HG03521 (cell line): ENCODE results near the gene FLRT3.

Source experiments
- ATAC-seq: cut with Tn5 transposase; IDR thresholded peaks from one replicate; pipeline ENCODE4 v1.9.1; 2021; ENCODE audit warnings: mild to moderate bottlenecking, moderate library complexity; ENCODE audit not compliant: unreplicated experiment

Gene FLRT3

DNA sequence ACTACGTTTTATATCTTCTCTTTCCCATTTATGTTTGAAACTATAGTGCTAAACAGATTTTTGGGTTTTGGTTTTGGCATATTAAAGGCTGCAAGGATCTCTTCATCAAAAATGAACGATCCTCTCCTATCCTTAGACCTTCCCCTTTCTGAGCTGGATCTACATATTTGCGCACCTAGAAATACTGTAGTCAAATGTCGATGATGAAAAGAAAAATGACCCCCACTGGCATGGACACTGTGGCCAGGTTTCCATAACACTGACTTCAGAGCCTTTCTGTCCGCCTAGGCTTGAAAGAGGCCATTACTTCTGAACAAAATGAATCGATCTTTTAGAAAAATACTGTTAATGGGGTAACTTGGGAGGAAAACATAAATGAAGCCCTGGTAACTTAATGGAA lies 5.8 kb downstream of the FLRT3 start:
- ATAC-seq = no peak

DNA sequence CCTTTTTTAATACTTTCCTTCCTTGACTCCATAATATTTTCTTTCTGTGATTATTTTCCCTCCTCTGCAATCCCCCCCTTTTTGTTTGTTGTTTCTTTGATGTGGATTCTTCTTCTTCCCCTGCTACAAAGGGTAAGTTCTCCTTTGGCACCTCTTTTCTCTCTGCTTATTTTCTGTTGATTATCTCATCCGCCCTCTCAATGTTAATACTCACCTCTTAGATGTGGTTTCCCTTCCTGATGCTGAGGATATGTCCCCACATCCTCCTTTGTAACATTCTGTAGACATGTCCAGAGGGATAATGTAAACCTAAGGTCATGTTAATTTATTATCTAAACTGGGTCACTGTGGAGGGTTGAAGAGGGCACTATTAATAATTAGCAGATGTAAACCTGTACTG lies 17.7 kb downstream of the FLRT3 start:
- ATAC-seq = no peak

DNA sequence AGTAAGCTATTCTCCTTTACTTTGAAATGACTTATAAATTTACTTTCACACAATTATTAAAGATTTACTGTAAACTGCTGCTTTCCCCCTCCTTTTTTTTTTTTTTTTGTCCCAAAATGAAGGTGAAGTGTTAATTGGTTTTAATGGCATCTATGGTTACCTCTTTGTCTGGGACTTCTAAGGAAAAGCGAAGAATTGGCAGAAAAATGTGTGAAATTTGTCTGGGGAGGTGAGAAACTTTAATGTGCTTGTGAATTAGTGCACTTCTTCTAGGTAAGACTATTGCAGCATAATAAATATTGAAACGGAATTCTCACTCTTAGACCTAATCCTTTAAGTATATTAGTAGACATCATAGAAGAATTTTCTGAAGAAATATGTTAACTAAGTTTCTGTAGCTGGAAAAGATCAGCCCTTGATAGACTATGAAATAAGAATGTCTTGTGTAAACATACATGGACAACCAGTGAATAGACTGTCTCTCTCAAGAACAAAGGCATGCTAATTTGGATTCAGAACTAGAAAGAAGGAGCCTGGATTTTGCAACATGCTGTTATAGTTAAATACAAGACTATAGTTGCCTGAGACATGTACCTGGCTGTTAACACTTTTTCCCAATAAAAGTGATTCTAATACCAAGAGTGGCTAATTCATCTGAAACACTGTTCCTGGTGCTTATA lies 23.9 kb downstream of the FLRT3 start:
- ATAC-seq = no peak

DNA sequence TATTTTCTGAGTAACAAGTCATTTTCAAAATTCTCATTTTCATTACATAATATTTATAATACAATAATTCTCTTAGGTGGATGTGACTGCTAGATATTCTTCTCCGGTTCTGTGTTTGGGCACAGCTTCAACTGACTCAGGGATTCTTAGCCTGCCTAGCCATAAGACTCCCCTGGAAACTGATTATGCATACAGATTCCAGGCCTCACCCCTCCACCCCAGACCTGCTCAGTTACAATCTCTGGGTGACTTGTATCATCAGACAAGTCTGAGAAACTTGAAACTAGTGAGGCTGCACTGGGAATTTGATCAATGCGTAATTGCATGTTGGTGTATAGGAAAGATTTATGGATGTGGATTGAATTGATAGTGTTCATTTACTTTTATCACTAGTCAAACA lies 25.4 kb downstream of the FLRT3 start:
- ATAC-seq = no peak

DNA sequence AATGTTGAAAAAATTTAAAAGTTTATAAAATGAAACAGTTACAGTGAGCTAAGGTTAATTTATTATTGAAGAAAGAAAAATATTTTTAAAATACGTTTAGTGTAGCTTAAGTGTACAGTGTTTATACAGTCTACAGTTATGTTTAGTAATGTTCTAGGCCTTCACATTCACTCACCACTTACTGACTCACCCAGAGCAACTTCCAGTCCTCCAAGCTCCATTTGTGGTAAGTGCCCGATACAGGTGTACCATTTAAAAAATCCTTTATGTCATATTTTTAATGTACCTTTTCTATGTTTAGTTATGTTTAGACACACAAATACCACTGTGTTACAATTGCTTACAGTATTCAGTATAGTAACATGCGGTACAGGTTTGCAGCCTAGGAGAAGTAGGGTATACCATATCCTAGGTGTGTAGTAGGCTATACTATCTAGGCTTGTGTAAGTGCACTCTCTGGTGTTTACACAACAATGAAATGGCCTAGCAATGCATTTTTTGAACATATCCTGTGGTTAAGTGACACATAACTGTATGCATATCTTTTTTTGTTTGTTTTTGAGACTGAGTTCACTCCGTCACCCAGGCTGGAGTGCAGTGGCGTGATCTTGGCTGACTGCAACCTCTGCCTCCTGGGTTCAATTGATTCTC lies 26.3 kb downstream of the FLRT3 start:
- ATAC-seq = no peak

DNA sequence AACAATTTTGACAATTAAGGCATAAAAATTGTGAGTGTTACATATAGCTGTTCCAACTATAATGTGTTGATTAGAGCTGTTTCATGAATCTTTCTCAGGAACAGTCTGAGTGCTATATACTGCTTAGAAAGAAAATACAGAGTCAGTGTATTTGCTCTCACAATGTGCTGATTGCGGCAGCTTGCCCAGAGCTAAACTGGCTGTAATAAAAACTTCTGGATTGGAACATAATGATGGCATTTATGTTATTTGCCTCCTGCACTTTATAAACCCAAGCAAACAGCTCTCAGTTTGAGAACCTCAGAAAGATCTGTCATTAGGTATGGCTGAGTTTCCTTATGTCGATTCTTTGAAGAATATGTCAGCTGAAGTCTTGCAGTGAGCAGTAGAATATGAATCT lies 29.5 kb downstream of the FLRT3 start:
- ATAC-seq = no peak

DNA sequence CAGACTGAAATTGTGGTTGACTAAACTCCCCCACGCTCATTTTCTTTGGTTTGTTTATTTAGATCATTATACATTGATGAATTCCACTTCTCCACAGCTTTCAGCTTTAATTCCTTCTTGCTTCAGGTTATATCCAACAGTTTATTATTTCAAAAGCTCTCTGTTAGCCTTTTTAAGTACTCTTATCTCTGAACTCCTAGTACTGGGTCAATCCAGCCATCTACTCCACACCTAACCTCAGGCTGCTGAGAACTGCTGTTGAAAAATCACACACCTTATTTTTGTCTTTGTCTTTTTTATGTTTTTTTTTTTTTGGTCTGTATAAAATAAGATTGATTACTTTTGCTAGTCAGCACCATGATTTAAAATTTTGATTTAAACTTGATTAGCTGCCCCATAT lies 32.9 kb downstream of the FLRT3 start:
- no peak for ATAC-seq

DNA sequence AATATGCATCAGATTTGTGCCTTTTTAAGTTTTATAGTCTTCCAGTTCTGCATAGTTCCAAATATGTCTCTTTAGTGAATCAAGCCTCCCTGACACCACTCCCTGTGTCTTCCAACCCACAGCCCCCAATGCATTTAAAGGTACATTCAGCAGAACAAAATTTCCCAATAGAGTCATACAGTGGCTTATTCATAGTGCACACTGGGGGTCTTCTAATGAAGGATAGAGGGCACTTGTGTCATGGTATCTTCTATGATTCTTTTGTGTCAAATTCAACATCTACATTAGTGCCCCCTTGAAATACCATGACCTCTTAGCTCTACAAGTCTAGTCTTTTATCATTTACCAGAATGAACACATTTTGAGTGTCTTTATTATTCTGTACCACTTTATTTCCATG lies 33.8 kb downstream of the FLRT3 start:
- no peak for ATAC-seq

DNA sequence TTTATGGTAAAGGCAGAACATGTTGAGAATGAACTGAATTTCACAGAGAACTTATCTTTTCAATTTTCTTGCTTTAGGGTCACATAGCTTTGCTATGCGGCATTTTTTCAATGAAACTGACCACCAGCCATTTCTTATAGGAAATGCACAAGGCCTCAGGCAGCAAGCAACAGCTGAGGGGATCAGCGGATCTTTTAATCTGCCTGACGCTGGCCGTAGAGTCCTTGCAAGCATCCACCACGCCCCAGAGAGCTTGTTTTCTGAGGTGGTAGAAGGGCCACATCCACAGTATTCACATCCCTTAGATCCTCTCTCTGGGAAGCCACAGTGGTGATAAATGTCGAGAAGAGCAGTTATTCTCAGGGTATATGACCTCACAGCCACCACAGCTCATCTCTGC lies 34.3 kb downstream of the FLRT3 start:
- no peak for ATAC-seq

DNA sequence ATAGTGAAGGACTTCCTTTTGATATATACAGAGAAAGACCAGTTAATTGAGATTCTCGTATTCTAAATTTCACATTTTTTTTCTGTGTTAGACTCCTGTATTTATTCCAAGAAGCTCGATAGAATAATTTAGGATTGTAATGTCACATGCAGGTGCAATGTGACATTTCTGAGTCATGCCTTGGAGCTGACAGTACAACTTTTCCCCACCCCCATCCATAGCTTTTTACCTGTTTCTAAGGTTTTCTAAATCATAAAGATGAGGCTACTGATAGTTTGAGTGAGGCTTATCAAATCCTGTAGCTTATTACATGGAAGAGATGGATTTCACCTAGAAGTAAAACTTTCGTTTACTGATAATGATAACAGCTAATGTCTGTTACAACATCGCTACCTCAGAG lies 37.6 kb downstream of the FLRT3 start:
- ATAC-seq = no peak

DNA sequence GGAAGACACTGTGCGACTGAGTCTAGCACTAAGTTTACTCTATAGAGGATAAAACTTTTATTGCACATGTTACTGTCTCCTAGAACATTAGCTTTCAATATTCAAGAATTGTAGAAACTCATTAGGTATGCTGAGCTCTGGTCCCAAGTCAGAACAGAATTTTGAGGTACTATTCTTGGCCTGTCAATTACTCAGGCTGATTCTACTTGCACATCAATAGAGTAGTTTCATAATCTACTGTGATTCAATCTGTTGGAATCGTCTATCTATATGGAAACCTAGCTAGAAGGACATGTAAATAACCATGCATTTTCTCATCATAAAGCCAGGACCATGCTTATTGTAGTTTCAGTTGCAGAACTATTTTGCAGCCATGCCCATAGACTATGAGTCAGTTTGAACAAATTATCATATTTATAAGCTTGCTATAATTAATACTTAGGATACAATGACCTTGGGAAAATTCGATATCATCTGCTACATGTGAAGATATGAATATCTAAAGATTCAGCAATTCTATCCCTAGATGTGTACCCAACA lies 41.6 kb downstream of the FLRT3 start:
- no peak for ATAC-seq

DNA sequence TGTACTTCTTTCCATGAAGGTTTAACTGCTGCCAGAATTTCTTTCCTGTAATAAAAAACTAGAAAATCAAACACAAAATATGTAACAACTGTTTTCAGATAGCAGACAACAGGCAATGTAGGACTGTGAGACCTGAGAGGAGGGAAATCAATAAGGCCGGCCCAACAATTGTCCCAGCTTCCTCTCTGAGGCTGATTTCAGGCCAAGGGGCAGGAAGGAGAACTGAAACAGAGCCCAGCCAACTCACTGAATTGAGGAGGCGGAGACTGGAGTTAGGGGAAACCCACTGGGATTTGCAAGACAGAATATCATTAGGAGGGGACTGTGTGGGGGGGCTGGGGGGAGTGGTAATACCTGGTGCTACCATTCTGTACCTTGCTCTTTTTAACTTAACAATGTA lies 42.2 kb downstream of the FLRT3 start:
- ATAC-seq = no peak

DNA sequence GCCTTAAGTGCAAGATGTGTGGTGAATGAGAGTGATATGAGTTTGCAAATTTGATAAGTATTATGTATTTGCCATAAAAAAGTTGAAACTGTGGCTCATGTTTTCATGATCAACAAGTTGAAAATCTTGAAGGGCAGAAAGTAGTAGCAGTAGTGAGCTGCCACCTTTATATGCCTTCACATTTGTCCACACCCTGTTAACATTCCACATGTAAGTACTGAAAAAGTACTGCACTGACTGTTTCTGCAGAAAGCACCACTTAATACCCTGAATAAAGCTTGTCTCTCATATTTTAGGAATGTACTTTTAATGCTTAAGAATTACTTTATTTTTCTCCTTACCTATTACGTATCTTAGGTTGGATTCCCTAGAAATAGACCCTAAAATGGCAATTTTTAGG lies 45.9 kb downstream of the FLRT3 start:
- no peak for ATAC-seq

DNA sequence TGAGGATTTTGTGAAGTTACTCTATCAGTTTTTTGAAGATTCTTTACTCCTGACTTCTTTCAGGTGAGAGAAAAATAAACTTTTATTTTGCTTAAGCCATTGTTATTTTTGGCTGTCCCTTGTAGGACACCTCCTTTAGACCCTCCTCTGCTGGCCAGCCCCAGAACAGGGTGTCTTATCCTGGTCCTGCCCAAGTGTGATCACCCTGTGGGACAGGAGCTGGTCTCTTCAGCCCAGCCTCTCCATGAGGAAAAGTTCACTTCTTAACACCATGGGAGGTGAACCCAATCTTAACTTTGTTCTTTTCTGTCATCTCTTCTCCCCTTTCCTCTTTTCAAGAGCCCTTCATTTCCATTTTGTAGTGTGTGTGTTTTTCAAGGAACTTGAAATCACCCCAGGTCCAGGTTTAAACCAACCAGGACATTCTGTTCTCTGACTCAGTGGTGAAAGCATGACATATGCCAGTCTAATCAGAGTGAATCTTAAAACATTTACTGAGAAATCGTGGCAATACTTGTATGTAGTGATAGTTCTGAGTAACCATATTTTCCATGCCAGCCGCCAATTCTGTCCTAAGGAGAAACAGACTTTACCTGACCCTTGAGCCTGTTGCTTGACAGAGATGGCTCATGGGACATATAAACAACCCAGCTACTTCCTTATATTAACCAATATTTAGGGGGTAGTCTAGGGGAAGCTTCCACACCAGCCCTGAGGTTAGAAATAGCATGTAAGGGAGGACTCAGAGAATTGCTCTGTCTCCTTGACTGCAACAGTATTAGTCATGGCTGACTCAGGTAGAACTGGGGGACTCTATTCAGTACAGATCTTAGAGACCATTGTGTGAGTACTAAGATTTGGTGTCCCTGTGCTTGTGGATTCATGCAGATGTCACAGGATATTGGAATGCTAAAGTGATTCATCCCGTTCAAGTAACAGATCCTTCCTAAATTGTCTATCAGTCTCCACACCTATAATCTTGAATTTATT lies 48.8 kb downstream of the FLRT3 start:
- ATAC-seq = no peak

DNA sequence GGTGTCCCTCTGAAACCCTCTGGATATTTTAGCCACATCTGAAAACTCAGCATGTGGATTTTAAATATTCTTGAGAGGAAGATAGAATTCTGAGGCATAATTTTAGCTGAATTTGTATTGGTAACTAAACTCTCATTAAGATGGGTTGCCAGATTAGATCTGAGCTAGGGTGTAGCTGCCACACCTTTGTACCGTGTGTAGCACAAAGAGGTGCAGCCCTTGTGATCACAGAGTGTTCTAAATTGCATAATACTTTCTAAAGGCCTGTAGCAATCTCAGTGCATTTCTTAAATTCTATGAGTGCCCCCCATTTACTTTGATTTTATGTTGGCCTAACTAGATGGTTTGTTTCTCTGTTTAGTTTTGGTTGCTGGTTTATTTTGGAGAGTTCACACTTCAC lies 53.0 kb downstream of the FLRT3 start:
- no peak for ATAC-seq

DNA sequence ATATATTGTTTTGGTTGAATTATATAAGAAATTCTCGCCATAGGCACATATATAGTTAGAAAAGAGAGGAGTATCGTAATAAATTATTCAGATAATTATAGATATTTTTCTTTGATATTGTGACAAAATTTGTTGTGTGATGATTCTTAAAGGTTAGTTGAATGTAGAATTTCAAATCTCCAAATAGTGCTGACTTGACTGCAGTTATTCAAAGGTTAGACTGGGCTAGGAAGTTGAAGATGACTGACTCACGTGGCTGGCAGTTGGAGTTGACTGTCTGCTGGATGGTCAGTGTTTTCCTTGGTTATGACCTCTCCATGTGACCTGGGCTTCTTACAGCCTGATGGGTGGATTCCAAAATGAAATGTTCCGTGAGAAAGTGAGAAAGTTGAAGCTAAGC lies 55.3 kb downstream of the FLRT3 start:
- ATAC-seq = no peak
